Transverse colon (tissue), 4 donors: ENCODE measurements around the gene PCLAF. TPM values are rescaled to one million over a fixed set of nuclear protein-coding genes. Genes with fewer than 3 reads are reported as not detected.

Experiments used
- DNase-seq: peaks from one replicate; pipeline ENCODE4 v3.0.0-alpha.2; 2019
- H3K27ac ChIP-seq, 4 donors: fragments of 200-600 bp; sonication (generic); 2 replicates each; pipeline ENCODE4 v1.5.1; 2016 to 2018; ENCODE audit warnings: inconsistent platforms in 4 of 4
- H3K27me3 ChIP-seq: fragments of 200-600 bp; sonication (generic); 2 replicates; pipeline ENCODE4 v1.5.1; 2017; ENCODE audit warnings: inconsistent platforms
- H3K36me3 ChIP-seq, 4 donors: fragments of 200-600 bp; sonication (generic); 2 replicates each; pipeline ENCODE4 v1.5.1; 2017 to 2019; ENCODE audit warnings: inconsistent platforms in 4 of 4
- H3K4me1 ChIP-seq, 4 donors: fragments of 200-600 bp; sonication (generic); 2 replicates each; pipeline ENCODE4 v1.5.1; 2017 to 2020; ENCODE audit warnings: inconsistent platforms in 4 of 4
- H3K4me3 ChIP-seq, 4 donors: fragments of 200-600 bp; sonication (generic); 1 replicate in 1 of 4; 2 replicates in 3 of 4; pipeline versions ENCODE4 v1.5.1 to v1.6.1; 2017 to 2019; ENCODE audit warnings: inconsistent platforms in 4 of 4
- H3K9me3 ChIP-seq, 2 donors: fragments of 200-600 bp; sonication (generic); 2 replicates each; pipeline ENCODE4 v1.5.1; 2017 to 2019; ENCODE audit warnings: inconsistent platforms in 2 of 2
- EP300 ChIP-seq: sonication (generic); formaldehyde crosslinking; IDR thresholded peaks from one replicate; pipeline ENCODE4 v1.6.1; 2017; ENCODE audit warnings: antibody characterized with exemption, low read depth
- POLR2A ChIP-seq: fragments of 450-650 bp; IDR thresholded peaks from one replicate; pipeline ENCODE4 v1.6.1; 2016; ENCODE audit warnings: antibody characterized with exemption, mild to moderate bottlenecking, moderate library complexity
- POLR2AphosphoS5 ChIP-seq, 3 donors: sonication (generic); formaldehyde crosslinking; IDR thresholded peaks; one replicate each; pipeline ENCODE4 v1.6.1; 2016; ENCODE audit warnings: antibody characterized with exemption in 3 of 3
- WGBS, 2 donors: methylation state at CpG; one replicate each; pipeline ENCODE4 v1.1.5; 2018; ENCODE audit warnings: low coverage in 1 of 2; 5-methylcytosine and 5-hydroxymethylcytosine counted together
- in situ Hi-C, 4 donors: fragments of 200-750 bp; cut with MboI; loops; one replicate each; pipeline versions ENCODE4 v1.15.0 to v1.15.1; 2017; ENCODE audit warnings: low sequenced_read_pairs in 3 of 4, low pct_ligation_motif_present in 1 of 4, low pct_unique_long_range_greater_than_20kb in 1 of 4
- intact Hi-C: fragments of 100-400 bp; cut with DNase I; formaldehyde crosslinking; loops from one replicate; pipeline ENCODE4 v1.15.1; 2023; ENCODE audit warnings: low total_unique reads
- small RNA-seq, 4 donors: library from RNA; depleted of rRNA; stranded (forward); fragments of <200 nt; gene quantifications; one replicate each; pipeline ENCODE3, GENCODE V24; 2016
- total RNA-seq, 4 donors: library from RNA; depleted of rRNA; stranded (reverse); fragments of >200 nt; gene quantifications; one replicate each; pipeline ENCODE4 v1.1.0, GENCODE V29; 2016
- TF ChIP-seq, protein P1 (sequence below), 5 experiments: fragments of 200-600 bp in 3 of 5; fragments of 450-650 bp in 2 of 5; sonication (generic) in 3 of 5; IDR thresholded peaks; 1 replicate in 2 of 5; 2 replicates in 3 of 5; pipeline ENCODE4 v1.5.1; 2016 to 2017; ENCODE audit warnings: antibody characterized with exemption in 5 of 5, inconsistent platforms in 3 of 5, mild to moderate bottlenecking in 2 of 5, moderate library complexity in 1 of 5

Gene PCLAF
- total RNA-seq, 4 donors from 2014 or later, result 3.3 to 21.5 (median 4.0) TPM; not detected in 1

DNA sequence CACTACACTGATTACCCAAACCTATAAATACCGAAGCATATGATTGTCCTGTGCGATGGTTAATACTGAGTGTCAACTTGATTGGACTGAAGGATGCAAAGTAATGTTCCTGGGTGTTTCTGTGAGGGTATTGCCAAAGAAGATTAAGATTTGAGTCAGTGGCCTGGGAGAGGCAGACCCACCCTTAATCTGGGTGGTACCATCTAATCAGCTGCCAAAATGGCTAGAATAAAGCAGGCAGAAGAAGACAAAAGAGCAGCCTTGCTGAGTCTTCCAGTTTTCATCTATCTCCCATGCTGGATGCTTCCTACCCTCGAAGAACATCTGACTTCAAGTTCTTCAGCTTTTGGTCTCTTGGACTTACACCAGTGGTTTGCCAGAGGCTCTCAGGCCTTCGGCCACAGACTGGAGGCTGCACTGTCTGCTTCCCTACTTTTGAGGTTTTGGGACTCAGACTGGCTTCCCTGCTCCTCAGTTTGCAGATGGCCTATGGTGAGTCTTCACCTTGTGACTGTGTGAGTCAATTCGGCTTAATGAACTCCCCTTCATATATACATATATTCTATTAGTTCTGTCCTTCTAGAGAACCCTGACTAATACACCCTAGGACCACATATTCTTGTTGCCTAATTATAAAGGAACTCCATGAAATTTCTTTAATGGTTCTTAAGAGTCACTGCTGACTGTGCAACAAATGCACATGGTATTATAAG lies 56.9 kb downstream of the PCLAF start:
- intact Hi-C loops, result no loop called here
- Histone ChIP-seq H3K27me3 (no peaks in the 10 kb centered on the region), H3K4me1 (no peaks in the 10 kb centered on the region), H3K27ac (no peak overlapping the region), H3K4me3 (no peak overlapping the region), H3K36me3 (no peaks in the 10 kb centered on the region), H3K9me3 (no peaks in the 10 kb centered on the region)
- 87 to 95% methylated on average over 3 to 5 of the region's 5 CpGs for WGBS, 2 donors
- no peak for TF ChIP-seq POLR2AphosphoS5 (IDR thresholded peaks at IDR 0.05)
- TF ChIP-seq EP300, result no peak
- TF ChIP-seq, protein P1, sequence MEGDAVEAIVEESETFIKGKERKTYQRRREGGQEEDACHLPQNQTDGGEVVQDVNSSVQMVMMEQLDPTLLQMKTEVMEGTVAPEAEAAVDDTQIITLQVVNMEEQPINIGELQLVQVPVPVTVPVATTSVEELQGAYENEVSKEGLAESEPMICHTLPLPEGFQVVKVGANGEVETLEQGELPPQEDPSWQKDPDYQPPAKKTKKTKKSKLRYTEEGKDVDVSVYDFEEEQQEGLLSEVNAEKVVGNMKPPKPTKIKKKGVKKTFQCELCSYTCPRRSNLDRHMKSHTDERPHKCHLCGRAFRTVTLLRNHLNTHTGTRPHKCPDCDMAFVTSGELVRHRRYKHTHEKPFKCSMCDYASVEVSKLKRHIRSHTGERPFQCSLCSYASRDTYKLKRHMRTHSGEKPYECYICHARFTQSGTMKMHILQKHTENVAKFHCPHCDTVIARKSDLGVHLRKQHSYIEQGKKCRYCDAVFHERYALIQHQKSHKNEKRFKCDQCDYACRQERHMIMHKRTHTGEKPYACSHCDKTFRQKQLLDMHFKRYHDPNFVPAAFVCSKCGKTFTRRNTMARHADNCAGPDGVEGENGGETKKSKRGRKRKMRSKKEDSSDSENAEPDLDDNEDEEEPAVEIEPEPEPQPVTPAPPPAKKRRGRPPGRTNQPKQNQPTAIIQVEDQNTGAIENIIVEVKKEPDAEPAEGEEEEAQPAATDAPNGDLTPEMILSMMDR (IDR thresholded peaks at IDR 0.05), result no peak
- TF ChIP-seq POLR2A, result no peak
- in situ Hi-C loops, result no loop called here
- no peak for DNase-seq

DNA sequence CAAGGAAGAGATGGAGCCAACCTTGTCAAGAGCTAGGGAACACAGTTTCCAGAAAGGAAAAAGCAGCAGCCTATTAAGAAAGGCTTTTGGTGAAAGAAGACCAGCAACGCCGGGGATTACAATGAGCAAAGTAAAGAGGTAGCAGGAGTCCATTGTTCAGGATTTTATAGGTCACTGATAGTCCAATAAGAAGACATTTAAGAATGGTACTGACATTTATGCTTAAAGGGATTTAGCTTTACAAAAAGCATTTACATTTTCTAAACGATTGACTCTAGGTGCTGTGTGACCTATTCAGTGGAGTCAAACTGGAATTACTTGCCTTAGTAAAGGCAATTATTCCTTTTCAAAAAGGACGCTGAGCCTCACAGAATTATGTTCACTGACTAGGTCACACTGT lies 66.0 kb downstream of the PCLAF start:
- Histone ChIP-seq H3K27ac (no peak overlapping the region), H3K4me1 (peaks cover 0 to 6% (median 2%) of the 10 kb centered on the region in 4 donors), H3K9me3 (no peaks in the 10 kb centered on the region), H3K4me3 (no peak overlapping the region), H3K27me3 (no peaks in the 10 kb centered on the region), H3K36me3 (no peaks in the 10 kb centered on the region)
- in situ Hi-C loops, result no loop called here
- no peak for DNase-seq
- intact Hi-C loops, result no loop called here
- 60 to 70% methylated on average over 4 of the region's 4 CpGs for whole genome bisulfite sequencing, 2 donors
- no peak for TF ChIP-seq POLR2A
- TF ChIP-seq, protein P1 (IDR thresholded peaks at IDR 0.05), result no peak
- TF ChIP-seq EP300, result no peak
- TF ChIP-seq POLR2AphosphoS5 (IDR thresholded peaks at IDR 0.05), result no peak

DNA sequence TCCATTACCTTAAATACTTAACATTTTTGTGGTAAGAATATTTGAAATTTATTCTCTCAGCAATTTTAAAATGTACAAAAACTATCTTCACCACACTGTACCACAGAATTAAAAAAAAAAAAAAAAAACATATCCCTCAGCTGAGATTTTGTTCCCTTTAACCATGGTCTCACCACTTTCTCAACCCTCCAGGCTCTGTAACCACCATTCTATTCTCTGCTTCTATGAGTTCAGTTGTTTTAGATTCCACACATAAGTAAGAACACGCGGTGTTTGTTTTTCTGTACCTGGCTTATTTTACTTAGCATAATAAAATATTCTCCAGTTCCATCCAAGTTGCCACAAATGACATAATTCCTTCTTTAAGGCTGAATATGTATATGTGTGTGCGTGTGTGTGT lies 66.8 kb downstream of the PCLAF start:
- in situ Hi-C loops, result no loop called here
- TF ChIP-seq POLR2AphosphoS5 (IDR thresholded peaks at IDR 0.05), result no peak
- TF ChIP-seq POLR2A, result no peak
- no peak for TF ChIP-seq EP300
- TF ChIP-seq, protein P1 (IDR thresholded peaks at IDR 0.05), result no peak
- WGBS, 2 donors, result 89 to 94% methylated on average over 3 of the region's 3 CpGs
- Histone ChIP-seq H3K4me1 (peaks cover 0 to 6% (median 2%) of the 10 kb centered on the region in 4 donors), H3K9me3 (no peaks in the 10 kb centered on the region), H3K27ac (no peak overlapping the region), H3K36me3 (no peaks in the 10 kb centered on the region), H3K27me3 (no peaks in the 10 kb centered on the region), H3K4me3 (no peak overlapping the region)
- no peak for DNase-seq
- intact Hi-C loops, result no loop called here

Small RNAs within 50 kb of the gene (small RNA-seq; reads per million reads assigned to genes)
- gene RF00554, result 0 reads per million in 4 donors

Other genes with a start within 250 kb of the PCLAF start
- gene SNX22, start 229.7 kb downstream of the PCLAF start, total RNA-seq, result 1 to 10 TPM in 2 of 4 donors, not detected in 2; 2.2 to 3.7 TPM
- gene PPIB, start 218.4 kb downstream of the PCLAF start, total RNA-seq, result 100 to 1,000 TPM in 3 of 4 donors, 10 to 100 TPM in 1; 39.6 to 226 (median 154) TPM
- gene CSNK1G1, start 25.3 kb downstream of the PCLAF start, total RNA-seq, result 10 to 100 TPM in 3 of 4 donors, 1 to 10 TPM in 1; 6.2 to 34.4 (median 19.7) TPM
- 10 to 100 TPM; 16.9 to 53.3 (median 23.9) TPM for gene TRIP4, start 6.4 kb upstream of the PCLAF start, total RNA-seq
- 10 to 100 TPM; 16.1 to 34.8 (median 28.2) TPM for gene ZNF609, start 79.1 kb upstream of the PCLAF start, total RNA-seq